GM19238 (cell line): ENCODE measurements around the gene TMED8.
A peak's percentile ranks its signal among the peaks of the same experiment; 100 is the strongest.
"Not testable (repeated sequence)": the region's sequence is repeated elsewhere in the genome, so short reads cannot be mapped to it uniquely, and the experiment has no call there.

Experiments
- DNase-seq: peaks from one replicate; pipeline ENCODE4 v3.0.0; 2011; ENCODE audit warnings: low spot score; ENCODE audit not compliant: insufficient read length

The TMED8 gene

GRCh38 chr14:77322951-77323350, 53.9 kb downstream of the TMED8 start:
- no peak for DNase-seq

- no peak for DNase-seq
These were observed 54.5 kb downstream of the TMED8 start for GRCh38 chr14:77322250-77322902.

- DNase-seq: peak; percentile 86
These were observed 56.5 kb downstream of the TMED8 start, which contains the start of gene POMT2 for GRCh38 chr14:77320238-77320935. POMT2 (minus strand) TSS chr14:77320883; CDS start chr14:77320681, 202 bp downstream.

- DNase-seq: no peak
These were observed 57.5 kb downstream of the TMED8 start for GRCh38 chr14:77319422-77319821.

- DNase-seq: not testable (repeated sequence)
These were observed 58.1 kb downstream of the TMED8 start for GRCh38 chr14:77318756-77319155.

- no peak for DNase-seq
These were observed 58.8 kb downstream of the TMED8 start for GRCh38 chr14:77318006-77318553.

- DNase-seq: no peak
These were observed 60.0 kb downstream of the TMED8 start for GRCh38 chr14:77316872-77317301.

- DNase-seq: no peak
These were observed 60.7 kb downstream of the TMED8 start for GRCh38 chr14:77316195-77316505.

GRCh38 chr14:77314539-77315457, 62.1 kb downstream of the TMED8 start:
- no peak for DNase-seq

GRCh38 chr14:77314043-77314442, 62.9 kb downstream of the TMED8 start:
- DNase-seq: no peak

- DNase-seq: no peak
These were observed 63.5 kb downstream of the TMED8 start for GRCh38 chr14:77313371-77313770.

- DNase-seq: no peak
These were observed 65.7 kb downstream of the TMED8 start for GRCh38 chr14:77311217-77311616.

GRCh38 chr14:77310026-77310425, 66.9 kb downstream of the TMED8 start:
- DNase-seq: no peak

- DNase-seq: no peak
These were observed 67.8 kb downstream of the TMED8 start for GRCh38 chr14:77309131-77309530.

- no peak for DNase-seq
These were observed 69.9 kb downstream of the TMED8 start for GRCh38 chr14:77306851-77307496.

GRCh38 chr14:77306416-77306815, 70.5 kb downstream of the TMED8 start:
- no peak for DNase-seq

GRCh38 chr14:77305696-77306095, 71.2 kb downstream of the TMED8 start:
- DNase-seq: no peak

- DNase-seq: no peak
These were observed 73.3 kb downstream of the TMED8 start for GRCh38 chr14:77303417-77304156.

- DNase-seq: no peak
These were observed 74.0 kb downstream of the TMED8 start for GRCh38 chr14:77302926-77303325.

GRCh38 chr14:77301103-77301502, 75.8 kb downstream of the TMED8 start:
- peak; percentile 56 for DNase-seq

GRCh38 chr14:77299771-77300170, 77.1 kb downstream of the TMED8 start:
- no peak for DNase-seq
